ENCODE measurements around the gene GIN1. TPM values are rescaled to one million over a fixed set of nuclear protein-coding genes. Genes with fewer than 3 reads are reported as not detected.

Gene GIN1
- 14.3 TPM for total RNA-seq

GRCh38 chr5:103119765-103120606, at the start of gene GIN1, which contains the start of gene PPIP5K2:
Gene GIN1 (minus strand): TSS chr5:103120138. CDS start chr5:103108707, 11,431 bp downstream.
Gene PPIP5K2 (plus strand): TSS chr5:103120301. CDS start chr5:103129590, 9,289 bp downstream.

Other genes starting within 250 kb of the GIN1 start
- 142 TPM for gene PPIP5K2, start 163 bp upstream of the GIN1 start, total RNA-seq
- 70.1 TPM for gene MACIR, start 138.6 kb upstream of the GIN1 start, total RNA-seq